LNCAP (cell line): Measurements from ENCODE around the gene CCSER1.

ENCODE experiments used
- TF ChIP-seq, protein P1 (sequence below): fragments of 450-650 bp; IDR thresholded peaks from 2 replicates; pipeline ENCODE4 v1.5.1; 2017; ENCODE audit warnings: mild to moderate bottlenecking

CCSER1 gene

GRCh38 chr4:90597927-90598326 lies 470.7 kb downstream of the CCSER1 start:
- TF ChIP-seq, protein P1, sequence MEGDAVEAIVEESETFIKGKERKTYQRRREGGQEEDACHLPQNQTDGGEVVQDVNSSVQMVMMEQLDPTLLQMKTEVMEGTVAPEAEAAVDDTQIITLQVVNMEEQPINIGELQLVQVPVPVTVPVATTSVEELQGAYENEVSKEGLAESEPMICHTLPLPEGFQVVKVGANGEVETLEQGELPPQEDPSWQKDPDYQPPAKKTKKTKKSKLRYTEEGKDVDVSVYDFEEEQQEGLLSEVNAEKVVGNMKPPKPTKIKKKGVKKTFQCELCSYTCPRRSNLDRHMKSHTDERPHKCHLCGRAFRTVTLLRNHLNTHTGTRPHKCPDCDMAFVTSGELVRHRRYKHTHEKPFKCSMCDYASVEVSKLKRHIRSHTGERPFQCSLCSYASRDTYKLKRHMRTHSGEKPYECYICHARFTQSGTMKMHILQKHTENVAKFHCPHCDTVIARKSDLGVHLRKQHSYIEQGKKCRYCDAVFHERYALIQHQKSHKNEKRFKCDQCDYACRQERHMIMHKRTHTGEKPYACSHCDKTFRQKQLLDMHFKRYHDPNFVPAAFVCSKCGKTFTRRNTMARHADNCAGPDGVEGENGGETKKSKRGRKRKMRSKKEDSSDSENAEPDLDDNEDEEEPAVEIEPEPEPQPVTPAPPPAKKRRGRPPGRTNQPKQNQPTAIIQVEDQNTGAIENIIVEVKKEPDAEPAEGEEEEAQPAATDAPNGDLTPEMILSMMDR: no peak

DNA sequence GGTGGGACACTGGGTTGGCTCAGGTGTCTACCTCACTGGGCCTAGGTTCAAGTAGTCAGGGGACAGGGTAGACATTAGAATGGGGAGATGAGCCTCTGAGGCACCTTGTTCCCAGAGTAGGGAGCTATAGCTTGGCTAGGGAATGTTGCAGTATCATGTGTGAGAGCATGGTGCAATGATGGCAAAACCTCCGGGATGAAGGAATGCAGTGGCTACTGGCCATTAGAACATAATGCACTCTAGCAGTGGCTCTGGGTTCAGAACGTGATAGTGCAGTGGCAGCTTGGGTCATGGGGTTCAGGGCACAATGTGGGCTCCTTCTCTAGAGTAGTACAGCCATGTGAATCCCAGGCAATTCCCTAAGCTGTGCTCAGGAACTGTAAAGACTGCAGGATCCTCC lies 471.5 kb downstream of the CCSER1 start:
- TF ChIP-seq, protein P1: no peak

- TF ChIP-seq, protein P1: no peak
These were observed 475.5 kb downstream of the CCSER1 start for GRCh38 chr4:90602726-90603125.

DNA sequence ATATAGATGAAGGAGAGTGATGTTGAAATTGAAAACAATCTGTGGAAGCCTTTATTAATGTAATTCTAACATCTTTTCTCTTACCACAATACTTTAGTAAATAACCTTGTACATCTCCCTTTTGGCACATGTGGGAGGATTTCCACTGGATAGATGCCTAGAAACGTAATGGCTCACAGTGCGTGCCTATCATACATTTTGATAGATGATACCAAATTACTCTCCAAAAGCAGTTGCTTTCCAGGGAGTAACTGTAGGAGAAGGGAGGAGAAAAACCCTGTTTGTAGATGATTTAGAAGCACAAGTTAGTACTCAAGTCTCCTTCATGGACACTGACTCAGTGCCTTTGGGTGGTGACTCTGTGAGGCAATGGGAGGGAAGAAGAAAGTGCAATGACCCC lies 476.3 kb downstream of the CCSER1 start:
- TF ChIP-seq, protein P1: no peak

DNA sequence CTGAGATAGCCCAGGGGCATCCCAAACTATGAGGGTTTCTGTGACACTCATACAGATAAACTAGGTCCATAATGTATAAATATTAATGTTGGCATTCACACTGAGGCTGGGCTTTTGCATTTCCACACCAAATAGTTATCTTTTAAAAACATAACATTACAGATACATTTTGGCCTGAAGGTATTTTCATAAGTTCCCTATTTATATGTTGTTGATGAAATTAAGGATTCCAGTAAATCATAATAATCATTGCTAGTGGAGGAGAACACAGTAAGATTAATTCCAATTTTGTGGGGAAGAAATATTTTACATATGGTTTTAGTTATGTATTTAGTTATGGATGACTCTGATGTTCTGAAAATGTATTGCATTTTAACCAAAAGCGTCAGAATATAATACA lies 479.6 kb downstream of the CCSER1 start:
- TF ChIP-seq, protein P1: no peak

GRCh38 chr4:90614371-90614770 lies 487.2 kb downstream of the CCSER1 start:
- TF ChIP-seq, protein P1: no peak

GRCh38 chr4:90621080-90621479 lies 493.9 kb downstream of the CCSER1 start:
- TF ChIP-seq, protein P1: no peak

GRCh38 chr4:90624781-90625180 lies 497.6 kb downstream of the CCSER1 start:
- TF ChIP-seq, protein P1: no peak
